Mucosa of descending colon (tissue), 3 donors: ENCODE data around the gene TECPR2. TPM values are rescaled to one million over a fixed set of nuclear protein-coding genes. Genes with fewer than 3 reads are reported as not detected.
A peak's percentile ranks its signal among the peaks of the same experiment; 100 is the strongest.
"Not testable (repeated sequence)": the region's sequence is repeated elsewhere in the genome, so short reads cannot be mapped to it uniquely, and the experiment has no call there.

Source experiments
- ATAC-seq: fragments of 200-7000 bp; cut with Tn5 transposase; one replicate; pipeline ENCODE4 v1.9.1; 2020; ENCODE audit warnings: mild to moderate bottlenecking, moderate library complexity
- DNase-seq, 3 donors: peaks; one replicate each; pipeline ENCODE4 v3.0.0-alpha.2; 2020
- H3K36me3 ChIP-seq: fragments of 200-600 bp; one replicate; pipeline ENCODE4 v1.8.0; 2021; ENCODE audit warnings: low read depth, mild to moderate bottlenecking
- H3K4me1 ChIP-seq: fragments of 200-600 bp; one replicate; pipeline ENCODE4 v1.8.0; 2021; ENCODE audit warnings: low read depth, mild to moderate bottlenecking
- H3K4me3 ChIP-seq: fragments of 200-600 bp; one replicate; pipeline ENCODE4 v1.8.0; 2021; ENCODE audit warnings: mild to moderate bottlenecking
- H3K9me3 ChIP-seq: fragments of 200-600 bp; one replicate; pipeline ENCODE4 v1.8.0; 2021; ENCODE audit warnings: mild to moderate bottlenecking
- intact Hi-C, 2 donors: fragments of 100-400 bp; cut with DNase I in 1 of 2; cut with micrococcal nuclease in 1 of 2; formaldehyde crosslinking; loops; one replicate each; pipeline versions ENCODE4 v1.11.0 to v1.11.1; 2022; cut with DNase I, micrococcal nuclease
- total RNA-seq, 3 donors: library from RNA; stranded (reverse); fragmentation: NEBNext Ultra II Directional in 2 of 3; extraction: Animal tissue kit (Norgen Biotek cat#: 25700) in 2 of 3; gene quantifications; one replicate each; pipeline versions ENCODE4 v1.2.1 to v1.2.4, GENCODE V29; 2021 to 2023
- TF ChIP-seq, protein P1 (sequence below): fragments of 200-600 bp; IDR thresholded peaks from one replicate; pipeline ENCODE4 v1.8.0; 2022; ENCODE audit warnings: antibody characterized with exemption, mild to moderate bottlenecking
- donor health status: DM: no; HTN: no; CAD: no; lungs with moderate emphysema.
- donor health status: DM: no; HTN: no; CAD: no.
- donor health status: DM: no; HTN: yes; CAD: no.

The TECPR2 gene
- total RNA-seq, 3 donors from 2014 or later, result 11.2 to 33.5 (median 21.2) TPM

DNA sequence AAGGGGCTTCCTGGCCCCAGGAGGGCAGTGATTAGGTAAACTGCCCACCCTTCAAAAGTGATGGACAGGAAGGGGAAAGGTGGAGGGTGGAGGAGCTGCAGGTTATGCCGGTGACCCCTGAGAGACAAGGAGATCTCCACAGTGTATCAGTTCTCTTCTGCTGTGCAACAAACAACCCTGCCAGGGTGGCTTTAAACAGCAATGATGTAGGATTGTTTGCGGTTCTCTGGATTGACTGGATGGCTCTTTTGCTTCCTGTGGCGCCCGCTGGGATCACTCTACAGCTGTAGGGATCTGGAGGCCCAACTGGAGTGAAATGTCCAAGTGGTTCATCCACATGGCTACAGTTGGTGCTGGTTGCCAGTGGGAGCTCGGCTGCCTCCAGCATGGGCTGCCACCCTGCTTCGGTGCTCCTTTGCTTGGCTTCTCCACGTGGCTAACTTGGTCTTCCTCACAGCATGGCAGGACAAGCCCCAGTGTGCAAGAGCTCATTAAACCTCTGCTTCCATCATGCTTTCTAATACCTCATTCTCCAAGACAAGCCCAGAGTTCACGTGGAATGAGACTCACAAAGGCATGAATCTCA is 155.4 kb downstream of the TECPR2 start:
- intact Hi-C loops, result loop anchor here (5.0 to 10.0 kb wide), 2 partner anchors 73 to 81 kb away; no protein-coding TSS in a partner anchor

DNA sequence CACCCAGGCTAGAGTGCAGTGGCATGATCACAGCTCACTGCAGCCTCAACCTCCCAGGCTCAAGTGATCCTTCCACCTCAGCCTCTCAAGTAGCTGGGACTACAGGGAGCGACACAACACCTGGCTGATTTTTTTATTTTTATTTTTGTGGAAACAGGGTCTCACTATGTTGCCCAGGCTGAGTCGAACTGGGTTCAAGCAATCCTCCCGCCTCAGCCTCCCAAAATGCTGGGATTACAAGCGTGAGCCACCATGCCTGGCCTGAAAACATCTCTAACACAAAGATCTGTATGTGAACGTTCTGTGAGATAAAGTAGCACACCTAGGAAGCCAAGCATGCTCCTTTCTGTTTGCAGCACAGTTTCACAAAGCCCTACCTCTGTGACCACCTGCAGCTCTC is 157.0 kb downstream of the TECPR2 start:
- not testable (repeated sequence) for H3K36me3 ChIP-seq, H3K9me3 ChIP-seq, H3K4me3 ChIP-seq, ATAC-seq, DNase-seq
- peaks cover 10% of the 10 kb centered on the region for H3K4me1 ChIP-seq
- intact Hi-C loops, result loop anchor here (5.0 to 10.0 kb wide), 2 partner anchors 75 to 82 kb away; no protein-coding TSS in a partner anchor

More for the DNA sequence above, 155.4 kb downstream of the TECPR2 start:
- H3K4me3 ChIP-seq, result no peak overlapping the region
- no peaks in the 10 kb centered on the region for H3K36me3 ChIP-seq
- TF ChIP-seq, protein P1, sequence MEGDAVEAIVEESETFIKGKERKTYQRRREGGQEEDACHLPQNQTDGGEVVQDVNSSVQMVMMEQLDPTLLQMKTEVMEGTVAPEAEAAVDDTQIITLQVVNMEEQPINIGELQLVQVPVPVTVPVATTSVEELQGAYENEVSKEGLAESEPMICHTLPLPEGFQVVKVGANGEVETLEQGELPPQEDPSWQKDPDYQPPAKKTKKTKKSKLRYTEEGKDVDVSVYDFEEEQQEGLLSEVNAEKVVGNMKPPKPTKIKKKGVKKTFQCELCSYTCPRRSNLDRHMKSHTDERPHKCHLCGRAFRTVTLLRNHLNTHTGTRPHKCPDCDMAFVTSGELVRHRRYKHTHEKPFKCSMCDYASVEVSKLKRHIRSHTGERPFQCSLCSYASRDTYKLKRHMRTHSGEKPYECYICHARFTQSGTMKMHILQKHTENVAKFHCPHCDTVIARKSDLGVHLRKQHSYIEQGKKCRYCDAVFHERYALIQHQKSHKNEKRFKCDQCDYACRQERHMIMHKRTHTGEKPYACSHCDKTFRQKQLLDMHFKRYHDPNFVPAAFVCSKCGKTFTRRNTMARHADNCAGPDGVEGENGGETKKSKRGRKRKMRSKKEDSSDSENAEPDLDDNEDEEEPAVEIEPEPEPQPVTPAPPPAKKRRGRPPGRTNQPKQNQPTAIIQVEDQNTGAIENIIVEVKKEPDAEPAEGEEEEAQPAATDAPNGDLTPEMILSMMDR, result no peak
- no peaks in the 10 kb centered on the region for H3K9me3 ChIP-seq
- DNase-seq (no peak), ATAC-seq (no peak)
- no peaks in the 10 kb centered on the region for H3K4me1 ChIP-seq

DNA sequence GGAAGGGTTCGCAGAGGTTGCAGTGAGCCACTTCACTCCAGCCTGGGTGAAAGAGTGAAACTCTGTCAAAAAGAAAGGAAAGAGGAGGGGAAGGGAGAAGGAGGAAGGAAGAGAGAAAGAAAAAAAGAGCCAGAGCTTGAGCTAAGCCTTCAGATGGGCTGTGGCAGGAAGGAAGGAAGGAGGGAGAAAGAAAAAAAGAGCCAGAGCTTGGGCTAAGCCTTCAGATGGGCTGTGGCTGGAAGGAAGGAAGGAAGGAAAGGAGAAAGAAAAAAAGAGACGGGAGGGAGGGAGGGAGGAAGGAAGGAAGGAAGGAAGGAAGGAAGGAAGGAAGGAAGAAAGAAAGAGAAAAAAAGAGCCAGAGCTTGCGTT is 160.4 kb downstream of the TECPR2 start:
- H3K4me1 ChIP-seq, result peaks cover 16% of the 10 kb centered on the region
- TF ChIP-seq, protein P1, result no peak
- no peaks in the 10 kb centered on the region for H3K36me3 ChIP-seq
- intact Hi-C loops, result no loop called here
- DNase-seq, result no peak
- H3K9me3 ChIP-seq, result no peaks in the 10 kb centered on the region
- H3K4me3 ChIP-seq, result no peak overlapping the region
- no peak for ATAC-seq

DNA sequence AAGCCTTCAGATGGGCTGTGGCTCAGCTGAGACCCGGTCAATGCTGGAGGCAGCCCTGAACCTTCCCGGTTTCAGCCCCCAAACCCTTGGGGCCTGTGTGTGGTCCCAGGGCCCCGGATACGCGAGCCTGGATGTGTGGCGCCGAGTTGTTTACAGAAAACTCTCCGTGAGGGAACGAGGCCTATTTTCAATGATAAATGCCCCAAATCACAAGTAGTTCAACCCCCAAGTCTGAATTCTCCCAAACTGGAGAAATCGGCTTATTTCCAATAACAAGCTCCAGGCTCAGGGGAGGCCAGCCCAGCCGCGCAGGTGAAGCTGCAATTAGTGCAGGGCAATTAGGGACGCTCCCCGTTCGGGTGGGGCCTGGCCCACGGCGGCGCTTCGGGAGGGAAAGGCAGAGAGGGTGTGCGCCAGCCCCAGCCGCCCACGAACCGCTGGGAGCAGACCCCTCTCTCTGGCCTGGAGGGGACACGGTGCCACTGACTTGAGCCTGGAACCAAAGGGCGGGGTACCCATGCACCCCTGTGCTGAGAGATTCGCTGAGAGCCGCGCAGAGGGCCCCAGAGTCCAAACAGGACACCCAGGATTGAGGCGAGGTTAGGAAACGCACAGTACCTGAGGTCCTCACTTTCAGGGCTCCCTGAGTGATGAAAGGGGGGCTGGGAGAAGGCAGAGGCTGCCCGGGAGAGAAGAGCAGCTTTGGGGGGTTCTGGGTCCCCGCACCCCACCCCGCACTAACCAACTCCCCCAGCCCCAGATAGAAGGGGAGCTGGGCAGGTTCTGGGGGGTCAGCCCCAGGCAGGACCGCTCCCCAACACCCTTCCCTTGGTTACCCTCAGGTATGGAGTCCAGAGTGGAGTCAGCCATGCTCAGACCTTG is 161.1 kb downstream of the TECPR2 start:
- DNase-seq (peak; percentile 82 to 88 (median 84)), ATAC-seq (peak; percentile 48)
- no peaks in the 10 kb centered on the region for H3K36me3 ChIP-seq
- peaks cover 16% of the 10 kb centered on the region for H3K4me1 ChIP-seq
- no peak overlapping the region for H3K4me3 ChIP-seq
- intact Hi-C loops, result no loop called here
- H3K9me3 ChIP-seq, result no peaks in the 10 kb centered on the region
- TF ChIP-seq, protein P1, result no peak

DNA sequence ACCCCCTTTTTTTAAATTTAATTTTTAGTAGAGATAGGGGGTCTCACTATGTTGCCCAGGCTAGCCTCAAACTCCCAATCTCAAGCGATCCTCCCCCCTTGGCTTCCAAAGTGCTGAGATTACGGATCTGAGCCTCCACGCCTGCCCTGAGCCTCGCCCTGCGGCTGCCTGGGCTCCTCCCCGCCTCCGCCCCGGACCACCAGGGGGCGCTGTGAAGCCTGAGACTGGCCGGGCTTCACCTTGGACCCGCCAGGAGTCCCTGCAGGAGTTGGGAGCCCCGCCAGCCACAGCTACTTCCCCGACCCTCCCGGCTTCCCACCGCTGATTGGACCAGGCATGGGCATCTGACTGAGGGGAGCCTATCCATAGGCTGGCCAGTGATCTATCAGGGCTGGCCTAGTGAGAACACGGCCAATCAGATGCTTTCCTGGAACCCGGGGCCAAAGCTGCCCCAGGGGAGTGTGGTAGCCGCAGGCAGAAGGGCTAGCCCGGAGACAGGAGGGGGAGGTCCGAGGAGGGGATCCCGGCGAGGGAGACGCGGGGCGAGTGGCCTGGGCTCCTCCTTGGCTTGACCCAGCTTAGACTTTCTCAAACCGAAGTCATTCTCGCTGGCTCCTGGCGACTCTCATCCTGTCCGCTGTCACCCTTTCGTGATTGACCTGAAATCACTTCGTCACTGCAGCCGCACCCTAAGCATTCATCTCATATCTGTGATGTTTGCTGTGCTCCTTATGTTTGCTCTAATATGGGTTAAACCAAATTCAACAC is 161.9 kb downstream of the TECPR2 start:
- Histone ChIP-seq H3K4me1 (peaks cover 16% of the 10 kb centered on the region), H3K4me3 (no peak overlapping the region), H3K36me3 (no peaks in the 10 kb centered on the region), H3K9me3 (no peaks in the 10 kb centered on the region)
- ATAC-seq (peak; percentile 89), DNase-seq (peak; percentile 99)
- TF ChIP-seq, protein P1, result peak; percentile 99
- intact Hi-C loops, result no loop called here
